ENCODE data around the gene ZNF280B. TPM values are rescaled to one million over a fixed set of nuclear protein-coding genes. Genes with fewer than 3 reads are reported as not detected.
"Not testable (repeated sequence)": the region's sequence is repeated elsewhere in the genome, so short reads cannot be mapped to it uniquely, and the experiment has no call there.

Gene ZNF280B
- polyA plus RNA-seq, 4 donors, result 0.31 to 2.1 TPM; not detected in 2

DNA sequence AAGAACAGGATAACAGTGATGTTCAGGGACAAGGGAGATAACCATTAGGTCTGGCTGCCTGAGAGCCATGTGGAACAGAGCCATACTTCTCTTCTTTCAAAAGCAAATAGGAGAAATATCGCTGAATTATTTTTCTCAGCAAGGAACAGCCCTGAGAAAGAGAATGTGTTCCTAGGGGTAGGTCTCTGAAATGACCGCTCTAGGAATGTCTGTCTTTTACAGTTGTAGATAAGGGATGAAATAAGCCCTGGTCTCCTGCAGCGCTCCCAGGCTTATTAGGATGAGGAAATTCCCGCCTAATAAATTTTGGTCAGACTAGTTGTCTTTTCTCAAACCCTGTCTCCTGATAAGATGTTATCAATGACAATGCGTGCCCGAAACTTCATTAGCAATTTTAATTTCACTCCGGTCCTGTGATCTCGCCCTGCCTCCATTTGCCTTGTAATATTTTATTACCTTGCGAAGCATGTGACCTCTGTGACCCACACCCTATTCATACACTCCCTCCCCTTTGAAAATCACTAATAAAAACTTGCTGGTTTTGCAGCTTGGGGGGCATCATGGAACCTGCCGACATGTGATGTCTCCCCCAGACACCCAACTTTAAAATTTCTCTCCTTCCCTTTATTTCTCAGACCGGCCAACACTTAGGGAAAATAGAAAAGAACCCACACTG, 39.6 kb downstream of the ZNF280B start:
- not testable (repeated sequence) for H3K4me1 ChIP-seq (ENCODE audit: control insufficient read depth in 3 of 3, insufficient read depth in 2 of 3, low read depth in 1 of 3, low read length in 2 of 3); H3K4me3 ChIP-seq (ENCODE audit: low read depth in 1 of 3, low read length in 3 of 3); H3K27ac ChIP-seq (ENCODE audit: low read depth in 1 of 3, low read length in 2 of 3); H3K27me3 ChIP-seq (ENCODE audit: control insufficient read depth in 3 of 3, insufficient read depth in 3 of 3, low read length in 3 of 3); FAIRE-seq; DNase-seq; H3K36me3 ChIP-seq (ENCODE audit: control insufficient read depth in 3 of 3, insufficient read depth in 2 of 3, low read depth in 1 of 3, low read length in 3 of 3)
- 85 to 88% (median 88%) methylated on average over 11 of the region's 11 CpGs for WGBS, 3 donors
- H3K9me3 ChIP-seq (ENCODE audit: control insufficient read depth in 2 of 2, insufficient read depth in 1 of 2, low read depth in 1 of 2, low read length in 1 of 2), result peaks cover 0 to 13% of the 10 kb centered on the region in 2 donors

DNA sequence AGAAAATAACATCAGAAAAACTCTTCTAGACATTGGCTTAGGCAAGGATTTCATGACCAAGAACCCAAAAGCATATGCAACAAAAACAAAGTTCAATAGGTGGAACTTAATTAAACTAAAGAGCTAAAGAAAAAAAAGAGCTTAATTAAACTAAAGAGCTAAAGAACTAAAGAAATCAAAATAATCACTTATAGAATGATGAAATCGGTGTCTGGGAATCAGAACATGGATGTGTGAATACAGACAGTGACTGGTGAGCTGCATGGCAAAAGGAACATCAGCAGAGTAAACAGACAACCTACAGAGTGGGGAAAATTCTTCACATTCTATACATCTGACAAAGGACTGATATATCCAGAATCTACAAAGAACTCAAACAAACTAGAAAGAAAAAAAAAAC, 41.4 kb downstream of the ZNF280B start:
- WGBS, 3 donors, result 72 to 85% (median 80%) methylated on average over 1 of the region's 1 CpG

DNA sequence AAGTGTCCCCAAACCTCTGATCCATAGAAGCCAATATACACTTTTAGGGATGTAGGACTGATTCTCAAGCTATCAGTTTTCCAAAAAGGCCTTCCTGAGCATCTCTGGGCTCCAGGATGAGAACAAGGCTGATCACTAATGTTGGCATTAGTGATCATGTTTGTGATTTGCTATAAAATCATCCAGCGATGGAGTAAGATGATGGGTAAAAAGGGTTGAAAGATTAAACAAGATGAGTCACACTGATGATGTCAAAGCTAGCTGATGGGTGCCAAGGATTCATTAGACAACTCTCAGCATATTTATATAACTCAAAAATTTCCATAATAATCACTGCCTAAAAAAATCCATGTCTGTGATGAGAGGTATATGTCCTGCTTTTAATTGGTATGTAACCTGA, 42.8 kb downstream of the ZNF280B start:
- Histone ChIP-seq H3K27ac (ENCODE audit: low read depth in 1 of 3, low read length in 2 of 3) (no peak overlapping the region), H3K36me3 (ENCODE audit: control insufficient read depth in 3 of 3, insufficient read depth in 2 of 3, low read depth in 1 of 3, low read length in 3 of 3) (no peaks in the 10 kb centered on the region), H3K27me3 (ENCODE audit: control insufficient read depth in 3 of 3, insufficient read depth in 3 of 3, low read length in 3 of 3) (peaks cover 0 to 2% (median 0%) of the 10 kb centered on the region in 3 donors), H3K4me3 (ENCODE audit: low read depth in 1 of 3, low read length in 3 of 3) (no peak overlapping the region), H3K4me1 (ENCODE audit: control insufficient read depth in 3 of 3, insufficient read depth in 2 of 3, low read depth in 1 of 3, low read length in 2 of 3) (no peaks in the 10 kb centered on the region), H3K9me3 (ENCODE audit: control insufficient read depth in 2 of 2, insufficient read depth in 1 of 2, low read depth in 1 of 2, low read length in 1 of 2) (peaks cover 0 to 13% of the 10 kb centered on the region in 2 donors)
- FAIRE-seq (no peak), DNase-seq (no peak)
- WGBS, 3 donors, result 19 to 75% (median 44%) methylated on average over 1 of the region's 1 CpG

More for the DNA sequence above, 41.4 kb downstream of the ZNF280B start:
- H3K4me3 ChIP-seq (ENCODE audit: low read depth in 1 of 3, low read length in 3 of 3), result no peak overlapping the region
- FAIRE-seq (no peak), DNase-seq (no peak)
- H3K4me1 ChIP-seq (ENCODE audit: control insufficient read depth in 3 of 3, insufficient read depth in 2 of 3, low read depth in 1 of 3, low read length in 2 of 3), result no peaks in the 10 kb centered on the region
- H3K36me3 ChIP-seq (ENCODE audit: control insufficient read depth in 3 of 3, insufficient read depth in 2 of 3, low read depth in 1 of 3, low read length in 3 of 3), result no peaks in the 10 kb centered on the region
- peaks cover 0 to 2% (median 0%) of the 10 kb centered on the region in 3 donors for H3K27me3 ChIP-seq (ENCODE audit: control insufficient read depth in 3 of 3, insufficient read depth in 3 of 3, low read length in 3 of 3)
- peaks cover 0 to 13% of the 10 kb centered on the region in 2 donors for H3K9me3 ChIP-seq (ENCODE audit: control insufficient read depth in 2 of 2, insufficient read depth in 1 of 2, low read depth in 1 of 2, low read length in 1 of 2)
- H3K27ac ChIP-seq (ENCODE audit: low read depth in 1 of 3, low read length in 2 of 3), result no peak overlapping the region

DNA sequence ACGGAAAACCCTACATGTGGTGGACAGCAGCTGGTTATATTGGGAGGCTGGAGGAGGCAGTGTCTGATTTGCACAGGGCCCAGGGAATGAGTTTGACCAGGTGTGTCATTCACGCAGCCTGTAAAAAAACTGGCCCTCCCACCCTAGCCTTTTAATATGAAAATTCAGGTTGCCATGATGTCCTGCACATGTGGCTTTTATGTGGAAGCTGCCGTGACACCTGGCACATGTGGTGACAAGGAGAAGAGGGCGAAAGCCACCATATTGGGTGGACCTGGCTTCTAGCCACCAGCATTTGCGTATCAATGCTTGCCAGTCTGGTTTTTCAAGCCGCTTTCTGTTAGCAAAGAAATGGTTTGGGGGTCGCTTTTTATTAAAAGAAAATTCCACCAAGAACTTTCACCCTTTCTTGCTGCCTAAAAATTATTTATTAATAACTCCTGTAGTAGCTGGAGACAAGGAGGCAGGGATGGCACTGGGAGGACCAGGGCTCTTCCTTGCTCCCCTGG, 43.4 kb downstream of the ZNF280B start:
- FAIRE-seq (no peak), DNase-seq (no peak)
- Histone ChIP-seq H3K9me3 (ENCODE audit: control insufficient read depth in 2 of 2, insufficient read depth in 1 of 2, low read depth in 1 of 2, low read length in 1 of 2) (peaks cover 0 to 14% of the 10 kb centered on the region in 2 donors), H3K27me3 (ENCODE audit: control insufficient read depth in 3 of 3, insufficient read depth in 3 of 3, low read length in 3 of 3) (peaks cover 0 to 2% (median 0%) of the 10 kb centered on the region in 3 donors), H3K27ac (ENCODE audit: low read depth in 1 of 3, low read length in 2 of 3) (no peak overlapping the region), H3K36me3 (ENCODE audit: control insufficient read depth in 3 of 3, insufficient read depth in 2 of 3, low read depth in 1 of 3, low read length in 3 of 3) (no peaks in the 10 kb centered on the region), H3K4me3 (ENCODE audit: low read depth in 1 of 3, low read length in 3 of 3) (no peak overlapping the region), H3K4me1 (ENCODE audit: control insufficient read depth in 3 of 3, insufficient read depth in 2 of 3, low read depth in 1 of 3, low read length in 2 of 3) (no peaks in the 10 kb centered on the region)
- 63 to 80% (median 68%) methylated on average over 7 of the region's 7 CpGs for WGBS, 3 donors

DNA sequence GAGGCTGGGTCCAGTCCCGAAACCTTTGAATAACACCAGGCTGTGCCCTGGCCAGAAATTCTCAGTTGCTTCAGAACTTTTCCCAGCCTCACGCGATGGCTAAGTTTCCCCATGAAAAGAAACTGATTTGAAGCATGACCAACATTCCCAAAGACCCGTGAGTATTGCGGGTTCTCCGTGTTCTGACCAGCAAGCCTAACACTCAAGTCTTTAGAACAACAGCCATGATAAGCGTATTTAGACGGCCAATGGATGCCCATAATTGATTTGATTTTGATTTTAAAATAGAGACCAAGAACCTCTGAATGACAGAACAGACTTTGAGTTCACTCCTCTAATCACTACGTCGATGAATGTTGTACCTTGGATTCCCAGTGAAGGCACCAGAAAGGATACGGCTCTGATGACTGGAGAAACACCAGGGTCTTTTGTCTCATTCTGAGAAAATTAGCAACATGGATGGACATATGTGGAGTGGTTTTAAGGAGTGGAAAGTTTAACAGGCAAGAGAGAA, 43.9 kb downstream of the ZNF280B start:
- no peak overlapping the region for H3K27ac ChIP-seq (ENCODE audit: low read depth in 1 of 3, low read length in 2 of 3)
- H3K9me3 ChIP-seq (ENCODE audit: control insufficient read depth in 2 of 2, insufficient read depth in 1 of 2, low read depth in 1 of 2, low read length in 1 of 2), result peaks cover 0 to 14% of the 10 kb centered on the region in 2 donors
- peaks cover 0 to 2% (median 0%) of the 10 kb centered on the region in 3 donors for H3K27me3 ChIP-seq (ENCODE audit: control insufficient read depth in 3 of 3, insufficient read depth in 3 of 3, low read length in 3 of 3)
- FAIRE-seq (no peak), DNase-seq (no peak)
- no peaks in the 10 kb centered on the region for H3K4me1 ChIP-seq (ENCODE audit: control insufficient read depth in 3 of 3, insufficient read depth in 2 of 3, low read depth in 1 of 3, low read length in 2 of 3)
- 81 to 86% (median 84%) methylated on average over 11 of the region's 11 CpGs for WGBS, 3 donors
- no peak overlapping the region for H3K4me3 ChIP-seq (ENCODE audit: low read depth in 1 of 3, low read length in 3 of 3)
- no peaks in the 10 kb centered on the region for H3K36me3 ChIP-seq (ENCODE audit: control insufficient read depth in 3 of 3, insufficient read depth in 2 of 3, low read depth in 1 of 3, low read length in 3 of 3)

DNA sequence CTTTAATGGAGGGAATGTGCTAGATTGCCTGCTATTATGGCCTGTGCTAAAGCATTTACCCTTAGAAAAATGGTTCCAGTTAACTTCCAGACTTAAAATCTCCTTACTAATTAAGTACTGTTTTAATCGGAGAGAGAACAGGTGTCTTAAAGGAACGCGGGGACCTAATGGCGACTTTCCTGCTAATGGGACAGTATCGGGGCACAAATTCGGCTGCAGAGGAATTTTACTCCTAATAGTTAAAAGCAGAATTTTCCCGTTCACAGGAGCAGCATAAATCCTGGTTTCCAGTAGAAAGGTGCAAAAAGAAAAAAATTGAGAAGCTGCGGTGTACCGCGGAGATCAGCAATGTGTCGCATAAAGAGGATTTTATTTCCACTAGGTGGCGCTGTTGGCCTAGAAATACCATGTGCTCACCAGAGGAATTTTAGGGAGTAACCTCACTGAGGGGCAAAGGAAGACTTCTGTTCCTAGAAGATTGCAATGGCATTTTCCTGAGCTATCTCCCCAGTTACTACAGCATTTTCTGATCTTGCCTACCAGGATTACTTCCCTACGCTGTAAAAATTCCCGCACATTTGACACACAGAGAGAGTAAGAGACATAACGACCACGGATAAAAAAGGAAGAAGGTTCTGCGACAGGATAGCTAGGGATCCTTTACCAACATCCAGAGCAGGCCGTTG, 44.5 kb downstream of the ZNF280B start:
- WGBS, 3 donors, result 27 to 34% (median 28%) methylated on average over 18 of the region's 18 CpGs
- H3K4me3 ChIP-seq (ENCODE audit: low read depth in 1 of 3, low read length in 3 of 3), result no peak overlapping the region
- no peak overlapping the region for H3K27ac ChIP-seq (ENCODE audit: low read depth in 1 of 3, low read length in 2 of 3)
- DNase-seq, result peak; percentile 57 to 74
- FAIRE-seq, result no peak
- peaks cover 0 to 2% (median 0%) of the 10 kb centered on the region in 3 donors for H3K27me3 ChIP-seq (ENCODE audit: control insufficient read depth in 3 of 3, insufficient read depth in 3 of 3, low read length in 3 of 3)
- H3K36me3 ChIP-seq (ENCODE audit: control insufficient read depth in 3 of 3, insufficient read depth in 2 of 3, low read depth in 1 of 3, low read length in 3 of 3), result no peaks in the 10 kb centered on the region
- H3K9me3 ChIP-seq (ENCODE audit: control insufficient read depth in 2 of 2, insufficient read depth in 1 of 2, low read depth in 1 of 2, low read length in 1 of 2), result peaks cover 0 to 14% of the 10 kb centered on the region in 2 donors
- no peaks in the 10 kb centered on the region for H3K4me1 ChIP-seq (ENCODE audit: control insufficient read depth in 3 of 3, insufficient read depth in 2 of 3, low read depth in 1 of 3, low read length in 2 of 3)

DNA sequence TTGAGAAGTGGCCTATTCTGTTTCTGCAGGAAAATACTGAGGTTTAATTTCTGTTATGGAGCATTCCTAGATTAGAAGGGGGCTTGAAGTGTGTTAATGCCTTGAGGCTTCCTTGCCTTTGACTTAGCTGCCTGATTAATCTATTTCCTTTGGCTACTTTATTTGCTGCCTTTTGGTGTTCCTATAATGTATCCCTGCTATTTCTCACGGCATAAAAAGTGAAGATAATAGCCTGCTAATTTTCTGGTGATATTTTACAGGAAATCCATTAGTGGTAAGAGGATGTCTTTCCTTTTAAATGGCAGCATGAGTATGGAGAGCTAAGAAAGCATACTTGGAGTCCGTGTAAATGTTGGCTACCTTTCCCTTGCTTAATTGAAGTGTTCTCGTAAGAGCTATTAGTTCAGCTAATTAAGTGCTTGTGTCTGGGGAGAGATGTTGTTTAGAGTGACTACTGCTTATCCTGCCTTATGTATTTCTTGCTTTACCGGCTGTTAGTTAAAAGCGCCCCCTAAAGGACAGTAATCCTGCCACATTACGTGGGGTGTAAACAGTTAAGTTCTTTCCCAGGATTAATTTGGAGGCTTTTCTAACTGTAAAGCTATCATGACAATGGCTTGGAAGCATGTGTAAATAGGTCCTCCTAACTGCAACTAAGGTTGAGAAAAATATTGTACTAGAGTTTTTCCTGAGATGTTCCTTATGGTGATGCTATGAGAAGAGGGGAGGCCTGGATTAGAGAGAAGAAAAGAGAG, 45.6 kb downstream of the ZNF280B start:
- no peak for DNase-seq
- H3K4me1 ChIP-seq (ENCODE audit: control insufficient read depth in 3 of 3, insufficient read depth in 2 of 3, low read depth in 1 of 3, low read length in 2 of 3), result no peaks in the 10 kb centered on the region
- 50 to 56% (median 51%) methylated on average over 6 of the region's 6 CpGs for WGBS, 3 donors
- peaks cover 0 to 15% of the 10 kb centered on the region in 2 donors for H3K9me3 ChIP-seq (ENCODE audit: control insufficient read depth in 2 of 2, insufficient read depth in 1 of 2, low read depth in 1 of 2, low read length in 1 of 2)
- H3K27ac ChIP-seq (ENCODE audit: low read depth in 1 of 3, low read length in 2 of 3), result no peak overlapping the region
- no peak overlapping the region for H3K4me3 ChIP-seq (ENCODE audit: low read depth in 1 of 3, low read length in 3 of 3)
- H3K36me3 ChIP-seq (ENCODE audit: control insufficient read depth in 3 of 3, insufficient read depth in 2 of 3, low read depth in 1 of 3, low read length in 3 of 3), result no peaks in the 10 kb centered on the region
- no peak for FAIRE-seq
- H3K27me3 ChIP-seq (ENCODE audit: control insufficient read depth in 3 of 3, insufficient read depth in 3 of 3, low read length in 3 of 3), result peaks cover 0 to 2% (median 0%) of the 10 kb centered on the region in 3 donors

DNA sequence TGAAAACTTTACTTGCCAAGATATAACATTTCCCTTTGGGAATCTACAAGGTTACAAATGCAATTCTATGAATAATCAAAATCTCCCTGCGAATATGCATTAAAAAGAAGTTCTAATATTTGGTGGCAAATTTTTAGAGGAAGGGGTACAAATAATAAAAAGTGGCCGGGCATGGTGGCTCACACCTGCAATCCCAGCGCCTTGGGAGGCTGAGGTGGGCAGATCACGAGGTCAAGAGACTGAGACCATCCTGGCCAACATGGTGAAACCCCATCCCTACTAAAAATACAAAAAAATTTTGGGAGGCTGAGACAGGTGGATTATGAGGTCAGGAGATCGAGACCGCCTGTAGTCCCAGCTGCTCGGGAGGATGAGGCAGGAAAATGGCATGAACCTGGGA, 47.0 kb downstream of the ZNF280B start:
- no peak overlapping the region for H3K4me3 ChIP-seq (ENCODE audit: low read depth in 1 of 3, low read length in 3 of 3)
- H3K9me3 ChIP-seq (ENCODE audit: control insufficient read depth in 2 of 2, insufficient read depth in 1 of 2, low read depth in 1 of 2, low read length in 1 of 2), result peaks cover 0 to 23% of the 10 kb centered on the region in 2 donors
- no peak for DNase-seq
- H3K27me3 ChIP-seq (ENCODE audit: control insufficient read depth in 3 of 3, insufficient read depth in 3 of 3, low read length in 3 of 3), result peaks cover 0 to 5% (median 0%) of the 10 kb centered on the region in 3 donors
- 66 to 77% (median 68%) methylated on average over 7 of the region's 7 CpGs for WGBS, 3 donors
- no peaks in the 10 kb centered on the region for H3K4me1 ChIP-seq (ENCODE audit: control insufficient read depth in 3 of 3, insufficient read depth in 2 of 3, low read depth in 1 of 3, low read length in 2 of 3)
- H3K36me3 ChIP-seq (ENCODE audit: control insufficient read depth in 3 of 3, insufficient read depth in 2 of 3, low read depth in 1 of 3, low read length in 3 of 3), result no peaks in the 10 kb centered on the region
- FAIRE-seq, result no peak
- no peak overlapping the region for H3K27ac ChIP-seq (ENCODE audit: low read depth in 1 of 3, low read length in 2 of 3)

Data from small intestine (tissue), 7 donors.